ENCODE measurements around the gene PLXNA4. TPM values are rescaled to one million over a fixed set of nuclear protein-coding genes. Genes with fewer than 3 reads are reported as not detected.

Gene PLXNA4
- total RNA-seq, 1 donor from 2014 or later = 13.6 TPM

DNA sequence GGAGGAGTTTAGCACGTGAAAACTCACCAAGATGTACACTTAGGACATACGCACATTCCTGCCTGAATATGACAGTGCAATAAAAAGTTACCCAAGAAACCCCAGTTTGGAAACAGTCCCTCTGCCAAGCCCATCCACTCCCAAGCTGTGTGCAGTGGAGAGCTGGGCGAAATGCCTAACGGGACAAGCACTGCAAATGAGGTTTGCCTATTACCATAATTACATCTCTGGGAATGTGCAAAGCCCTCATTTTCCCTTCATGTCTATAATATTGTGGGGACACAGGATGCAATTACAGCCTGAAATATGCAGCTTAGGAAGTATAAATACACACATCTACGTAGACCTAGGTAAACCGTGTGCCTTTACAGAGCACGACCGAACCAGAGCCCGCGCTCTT lies 117.5 kb downstream of the PLXNA4 start:
- peaks cover 8% of the 10 kb centered on the region for H3K4me1 Mint-ChIP-seq (ENCODE audit: unreplicated experiment)
- peaks cover 8% of the 10 kb centered on the region for H3K27me3 Mint-ChIP-seq
- no peak overlapping the region for H3K4me3 Mint-ChIP-seq
- TF ChIP-seq CTCF (conservative IDR thresholded peaks at IDR 0.05) = no peak
- H3K9me3 Mint-ChIP-seq = no peaks in the 10 kb centered on the region
- no peak overlapping the region for H3K27ac Mint-ChIP-seq
- H3K36me3 Mint-ChIP-seq = no peaks in the 10 kb centered on the region
- DNase-seq (ENCODE audit: extremely low spot score, unreplicated experiment) = no peak

GRCh38 chr7:132457658-132458057 lies 118.6 kb downstream of the PLXNA4 start:
- TF ChIP-seq CTCF (conservative IDR thresholded peaks at IDR 0.05) = no peak
- Mint-ChIP-seq H3K27ac (no peak overlapping the region), H3K9me3 (no peaks in the 10 kb centered on the region), H3K4me1 (ENCODE audit: unreplicated experiment) (peaks cover 8% of the 10 kb centered on the region), H3K4me3 (no peak overlapping the region), H3K27me3 (peaks cover 12% of the 10 kb centered on the region), H3K36me3 (no peaks in the 10 kb centered on the region)
- DNase-seq (ENCODE audit: extremely low spot score, unreplicated experiment) = no peak

GRCh38 chr7:132456418-132456817 lies 119.9 kb downstream of the PLXNA4 start:
- no peaks in the 10 kb centered on the region for H3K36me3 Mint-ChIP-seq
- H3K4me1 Mint-ChIP-seq (ENCODE audit: unreplicated experiment) = peaks cover 8% of the 10 kb centered on the region
- H3K4me3 Mint-ChIP-seq = no peak overlapping the region

DNA sequence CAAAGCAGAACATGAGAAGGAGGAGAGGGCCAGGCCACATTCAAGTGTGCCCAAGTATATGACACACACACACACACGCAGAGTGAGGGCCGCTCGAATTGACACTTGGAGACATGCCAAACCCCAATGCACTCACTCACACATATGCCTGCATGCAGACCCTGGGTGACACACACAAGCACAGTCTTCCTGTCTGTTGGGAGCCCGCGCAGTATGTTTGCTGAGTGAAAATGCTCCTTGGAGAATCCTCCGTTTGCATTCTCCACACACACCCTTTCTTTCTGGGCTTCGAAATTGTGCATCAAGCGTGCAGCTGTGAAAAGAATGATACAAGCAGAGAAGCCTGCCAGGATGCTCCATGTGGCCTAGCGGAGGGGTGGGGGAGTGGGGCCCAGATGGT lies 120.9 kb downstream of the PLXNA4 start:
- no peaks in the 10 kb centered on the region for H3K9me3 Mint-ChIP-seq
- H3K27ac Mint-ChIP-seq = no peak overlapping the region
- H3K27me3 Mint-ChIP-seq = peaks cover 12% of the 10 kb centered on the region
- TF ChIP-seq CTCF (conservative IDR thresholded peaks at IDR 0.05) = no peak
- H3K4me3 Mint-ChIP-seq = no peak overlapping the region
- no peaks in the 10 kb centered on the region for H3K4me1 Mint-ChIP-seq (ENCODE audit: unreplicated experiment)
- DNase-seq (ENCODE audit: extremely low spot score, unreplicated experiment) = no peak
- no peaks in the 10 kb centered on the region for H3K36me3 Mint-ChIP-seq

More at GRCh38 chr7:132456418-132456817, 119.9 kb downstream of the PLXNA4 start:
- Mint-ChIP-seq H3K9me3 (no peaks in the 10 kb centered on the region), H3K27me3 (peaks cover 12% of the 10 kb centered on the region), H3K27ac (no peak overlapping the region)
- no peak for DNase-seq (ENCODE audit: extremely low spot score, unreplicated experiment)
- no peak for TF ChIP-seq CTCF (conservative IDR thresholded peaks at IDR 0.05)

DNA sequence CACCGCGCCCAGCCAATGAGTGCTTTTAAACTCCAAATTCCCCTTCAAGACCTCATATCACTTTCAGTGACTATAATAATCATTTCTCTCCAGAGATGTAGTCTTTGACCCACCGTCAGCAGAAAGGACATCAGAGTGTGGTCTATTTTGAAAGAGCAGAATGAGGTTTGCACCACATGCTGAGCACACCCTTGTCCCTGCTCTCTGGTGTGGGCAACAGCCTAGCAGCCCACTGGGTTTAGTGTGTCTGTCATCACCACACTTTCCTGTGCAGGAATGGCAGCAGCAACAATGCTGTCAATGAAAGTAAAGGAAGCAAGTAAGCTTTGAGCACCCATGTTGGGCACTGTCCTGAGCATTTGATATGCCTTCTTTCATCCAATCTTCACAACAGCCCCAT lies 122.4 kb downstream of the PLXNA4 start:
- Mint-ChIP-seq H3K27me3 (peaks cover 12% of the 10 kb centered on the region), H3K36me3 (no peaks in the 10 kb centered on the region), H3K4me3 (no peak overlapping the region), H3K9me3 (no peaks in the 10 kb centered on the region), H3K27ac (no peak overlapping the region), H3K4me1 (ENCODE audit: unreplicated experiment) (no peaks in the 10 kb centered on the region)
- DNase-seq (ENCODE audit: extremely low spot score, unreplicated experiment) = no peak
- TF ChIP-seq CTCF (conservative IDR thresholded peaks at IDR 0.05) = no peak

DNA sequence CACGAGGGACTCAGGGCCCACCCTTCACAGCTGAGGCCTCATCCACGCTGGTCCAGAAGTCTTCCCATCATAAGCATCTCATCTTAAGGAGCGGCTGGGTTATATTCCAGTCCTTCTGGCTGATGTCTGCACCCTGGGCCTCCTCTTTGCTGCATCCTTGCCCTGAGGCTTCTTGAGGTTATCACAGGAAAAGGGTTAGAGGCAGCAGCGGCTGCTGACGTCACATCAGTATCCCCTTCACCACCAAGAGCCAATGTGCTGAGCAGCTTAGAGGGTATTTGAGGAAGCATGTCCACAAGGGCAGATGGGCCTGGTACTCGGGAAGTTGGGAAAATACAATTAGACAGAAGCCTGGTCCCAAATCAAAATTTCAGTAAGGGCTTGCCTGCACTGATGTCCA lies 125.1 kb downstream of the PLXNA4 start:
- H3K4me3 Mint-ChIP-seq = no peak overlapping the region
- no peaks in the 10 kb centered on the region for H3K4me1 Mint-ChIP-seq (ENCODE audit: unreplicated experiment)
- no peaks in the 10 kb centered on the region for H3K36me3 Mint-ChIP-seq
- peaks cover 10% of the 10 kb centered on the region for H3K27me3 Mint-ChIP-seq
- H3K9me3 Mint-ChIP-seq = no peaks in the 10 kb centered on the region
- TF ChIP-seq CTCF (conservative IDR thresholded peaks at IDR 0.05) = no peak
- no peak for DNase-seq (ENCODE audit: extremely low spot score, unreplicated experiment)
- no peak overlapping the region for H3K27ac Mint-ChIP-seq

All from type B pancreatic cell (in vitro differentiated cells).